KMS-11 (cell line): ENCODE data around the gene DLG1.

Experiments used
- H2AFZ ChIP-seq: fragments of 200-600 bp; sonication (generic); 2 replicates; pipeline ENCODE4 v1.6.1; 2016; ENCODE audit warnings: antibody characterized with exemption, mixed run types, low read depth
- H3K27ac ChIP-seq: fragments of 200-600 bp; sonication (generic); 2 replicates; pipeline ENCODE4 v1.6.1; 2016; ENCODE audit warnings: mild to moderate bottlenecking, mixed run types
- H3K27me3 ChIP-seq: fragments of 200-600 bp; sonication (generic); 2 replicates; pipeline ENCODE4 v1.6.1; 2017; ENCODE audit warnings: mild to moderate bottlenecking, low read depth, mixed run types, moderate library complexity; ENCODE audit not compliant: insufficient read depth
- H3K36me3 ChIP-seq: fragments of 200-600 bp; sonication (generic); 2 replicates; pipeline ENCODE4 v1.6.1; 2017; ENCODE audit warnings: mild to moderate bottlenecking, mixed run types; ENCODE audit not compliant: insufficient read depth
- H3K4me1 ChIP-seq: fragments of 200-600 bp; sonication (generic); 2 replicates; pipeline ENCODE4 v1.6.1; 2016; ENCODE audit warnings: mild to moderate bottlenecking, low read depth, mixed run types; ENCODE audit not compliant: poor library complexity, severe bottlenecking
- H3K4me2 ChIP-seq: fragments of 200-600 bp; sonication (generic); 2 replicates; pipeline ENCODE4 v1.7.0; 2016; ENCODE audit warnings: mild to moderate bottlenecking, mixed run types
- H3K4me3 ChIP-seq: fragments of 200-600 bp; sonication (generic); IDR thresholded peaks from 2 replicates; pipeline ENCODE4 v1.6.1; 2017; ENCODE audit warnings: low read depth, low read length, mixed read lengths; ENCODE audit not compliant: insufficient read depth
- H3K79me2 ChIP-seq: fragments of 200-600 bp; sonication (generic); 2 replicates; pipeline ENCODE4 v1.6.1; 2016; ENCODE audit warnings: low read depth, mixed run types; ENCODE audit not compliant: insufficient read depth
- H3K9ac ChIP-seq: fragments of 200-600 bp; sonication (generic); 2 replicates; pipeline ENCODE4 v1.6.1; 2016; ENCODE audit warnings: mild to moderate bottlenecking, mixed run types
- H4K20me1 ChIP-seq: fragments of 200-600 bp; sonication (generic); 2 replicates; pipeline ENCODE4 v1.6.1; 2016; ENCODE audit warnings: mild to moderate bottlenecking, mixed run types; ENCODE audit not compliant: insufficient read depth
- TF ChIP-seq, protein P1 (sequence below): fragments of 200-600 bp; sonication (generic); conservative IDR thresholded peaks from 2 replicates; pipeline ENCODE4 v1.6.1; 2017; ENCODE audit warnings: low read depth, mild to moderate bottlenecking, antibody characterized with exemption, low read length, moderate library complexity, mixed read lengths

Gene DLG1

DNA sequence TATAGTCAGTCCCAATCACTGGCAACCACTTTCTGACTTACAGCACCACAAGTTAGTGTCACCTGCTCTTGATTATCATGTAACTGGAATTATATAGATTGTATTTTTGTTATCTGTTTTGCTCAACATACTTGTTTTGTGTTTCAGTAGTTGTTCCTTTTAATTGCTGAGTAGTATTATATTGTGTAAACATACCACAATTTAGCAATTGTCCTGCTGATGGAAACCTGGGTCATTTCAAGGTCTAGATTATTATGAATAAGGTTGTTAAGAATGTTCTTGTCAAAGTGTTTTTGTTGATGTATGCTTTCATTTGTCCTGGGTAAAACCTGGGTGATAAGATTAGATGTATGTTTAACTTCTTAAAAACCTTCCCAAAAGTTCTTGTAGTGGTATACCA, 186.7 kb downstream of the DLG1 start:
- Histone ChIP-seq H3K9ac (no peak overlapping the region), H3K4me3 (no peak overlapping the region), H3K27me3 (no peaks in the 10 kb centered on the region), H3K27ac (no peak overlapping the region), H3K36me3 (0 out of 2 replicates have a peak, but pooled peaks cover 4% of the 10 kb centered on the region), H3K79me2 (no peaks in the 10 kb centered on the region), H2AFZ (no peak overlapping the region), H3K4me2 (no peak overlapping the region), H4K20me1 (no peaks in the 10 kb centered on the region), H3K4me1 (peaks cover 8% of the 10 kb centered on the region)
- TF ChIP-seq, protein P1, sequence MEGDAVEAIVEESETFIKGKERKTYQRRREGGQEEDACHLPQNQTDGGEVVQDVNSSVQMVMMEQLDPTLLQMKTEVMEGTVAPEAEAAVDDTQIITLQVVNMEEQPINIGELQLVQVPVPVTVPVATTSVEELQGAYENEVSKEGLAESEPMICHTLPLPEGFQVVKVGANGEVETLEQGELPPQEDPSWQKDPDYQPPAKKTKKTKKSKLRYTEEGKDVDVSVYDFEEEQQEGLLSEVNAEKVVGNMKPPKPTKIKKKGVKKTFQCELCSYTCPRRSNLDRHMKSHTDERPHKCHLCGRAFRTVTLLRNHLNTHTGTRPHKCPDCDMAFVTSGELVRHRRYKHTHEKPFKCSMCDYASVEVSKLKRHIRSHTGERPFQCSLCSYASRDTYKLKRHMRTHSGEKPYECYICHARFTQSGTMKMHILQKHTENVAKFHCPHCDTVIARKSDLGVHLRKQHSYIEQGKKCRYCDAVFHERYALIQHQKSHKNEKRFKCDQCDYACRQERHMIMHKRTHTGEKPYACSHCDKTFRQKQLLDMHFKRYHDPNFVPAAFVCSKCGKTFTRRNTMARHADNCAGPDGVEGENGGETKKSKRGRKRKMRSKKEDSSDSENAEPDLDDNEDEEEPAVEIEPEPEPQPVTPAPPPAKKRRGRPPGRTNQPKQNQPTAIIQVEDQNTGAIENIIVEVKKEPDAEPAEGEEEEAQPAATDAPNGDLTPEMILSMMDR, result no peak

DNA sequence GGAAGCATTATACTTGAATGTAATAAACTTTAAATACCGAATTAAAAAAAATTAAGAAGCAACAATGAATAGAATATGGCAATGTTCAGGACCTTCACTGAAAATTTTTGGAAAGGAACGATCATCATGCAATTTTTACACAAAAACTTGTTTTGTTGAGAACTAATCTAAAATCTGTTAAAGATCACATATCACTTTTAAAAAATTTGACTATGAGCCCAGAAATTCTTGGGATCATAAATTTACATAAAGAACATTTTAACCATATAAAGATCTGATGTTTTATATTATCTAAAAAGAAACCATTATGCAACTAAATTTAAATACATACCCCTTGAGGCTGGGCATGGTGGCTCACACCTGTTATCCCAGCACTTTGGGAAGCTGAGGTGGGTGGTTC, 192.6 kb downstream of the DLG1 start:
- Histone ChIP-seq H2AFZ (no peak overlapping the region), H3K4me1 (no peaks in the 10 kb centered on the region), H3K27ac (no peak overlapping the region), H4K20me1 (no peaks in the 10 kb centered on the region), H3K4me2 (no peak overlapping the region), H3K36me3 (no peaks in the 10 kb centered on the region), H3K4me3 (no peak overlapping the region), H3K27me3 (no peaks in the 10 kb centered on the region), H3K9ac (no peak overlapping the region), H3K79me2 (no peaks in the 10 kb centered on the region)
- TF ChIP-seq, protein P1, result no peak

DNA sequence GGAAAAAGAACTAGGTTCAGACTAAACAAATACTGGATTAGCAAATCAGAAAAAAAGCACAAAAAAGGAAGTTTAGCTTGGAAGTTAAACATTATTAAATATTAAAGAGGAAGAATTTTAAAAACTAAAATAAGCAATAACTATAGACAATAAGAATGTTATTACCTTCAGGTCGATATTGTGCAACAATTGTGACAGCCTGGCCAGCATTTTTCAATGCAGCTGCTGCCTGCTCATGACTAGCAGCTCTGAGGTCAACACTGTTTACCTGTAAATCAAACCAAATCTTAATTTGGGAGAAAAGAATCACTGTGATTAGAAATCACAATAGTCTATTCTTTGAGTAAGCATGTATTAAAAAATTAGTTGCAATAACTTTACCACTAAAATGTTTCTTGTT, 193.7 kb downstream of the DLG1 start:
- Histone ChIP-seq H3K79me2 (no peaks in the 10 kb centered on the region), H3K9ac (no peak overlapping the region), H3K4me3 (no peak overlapping the region), H2AFZ (no peak overlapping the region), H3K4me2 (no peak overlapping the region), H4K20me1 (no peaks in the 10 kb centered on the region), H3K27me3 (no peaks in the 10 kb centered on the region), H3K36me3 (no peaks in the 10 kb centered on the region), H3K4me1 (no peaks in the 10 kb centered on the region), H3K27ac (no peak overlapping the region)
- TF ChIP-seq, protein P1, result no peak

DNA sequence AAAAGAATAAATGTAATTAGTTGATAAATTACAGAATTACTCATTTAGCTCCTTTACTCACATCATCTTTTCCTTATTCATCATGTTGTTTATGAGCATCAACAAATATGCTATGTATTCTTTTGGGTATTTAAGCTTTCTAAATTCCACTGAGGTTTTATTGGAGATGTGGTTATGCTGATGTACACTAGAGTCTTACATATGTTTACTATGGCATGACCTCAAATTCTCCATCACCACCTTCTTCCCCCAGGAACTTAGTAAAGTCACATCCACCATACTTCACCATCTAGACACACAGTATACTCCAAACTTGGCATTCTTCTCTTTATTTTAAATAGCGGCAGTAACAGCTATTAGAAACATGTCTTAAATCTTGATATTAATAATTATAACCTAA, 194.6 kb downstream of the DLG1 start:
- TF ChIP-seq, protein P1, result no peak
- H3K4me1 ChIP-seq, result no peaks in the 10 kb centered on the region
- no peak overlapping the region for H3K9ac ChIP-seq
- no peak overlapping the region for H3K4me3 ChIP-seq
- H2AFZ ChIP-seq, result no peak overlapping the region
- no peaks in the 10 kb centered on the region for H3K79me2 ChIP-seq
- no peaks in the 10 kb centered on the region for H3K27me3 ChIP-seq
- H3K36me3 ChIP-seq, result no peaks in the 10 kb centered on the region
- no peak overlapping the region for H3K4me2 ChIP-seq
- H4K20me1 ChIP-seq, result no peaks in the 10 kb centered on the region
- H3K27ac ChIP-seq, result no peak overlapping the region

DNA sequence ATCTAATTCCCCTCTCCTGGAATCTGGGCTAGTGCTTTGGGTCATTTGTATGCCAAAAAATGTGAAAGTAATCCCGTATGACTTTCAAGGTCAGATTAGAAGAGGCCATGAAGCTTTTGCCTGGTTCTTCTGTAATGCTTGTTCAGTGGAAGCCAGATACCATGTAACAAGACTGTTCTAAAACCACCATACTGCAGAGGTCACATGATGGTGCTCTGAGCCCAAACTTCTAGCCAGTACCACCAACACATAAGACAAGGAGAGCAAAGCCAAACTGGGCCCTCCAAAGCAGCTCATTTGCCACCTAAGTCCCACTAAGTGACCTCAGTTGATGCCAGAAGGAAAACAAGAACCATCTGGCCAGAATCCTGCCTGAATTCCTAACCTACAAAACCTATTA, 204.5 kb downstream of the DLG1 start:
- TF ChIP-seq, protein P1, result no peak
- H3K27ac ChIP-seq, result no peak overlapping the region
- no peaks in the 10 kb centered on the region for H3K79me2 ChIP-seq
- H3K4me1 ChIP-seq, result no peaks in the 10 kb centered on the region
- no peak overlapping the region for H2AFZ ChIP-seq
- H3K27me3 ChIP-seq, result no peaks in the 10 kb centered on the region
- H3K4me3 ChIP-seq, result no peak overlapping the region
- H4K20me1 ChIP-seq, result no peaks in the 10 kb centered on the region
- no peaks in the 10 kb centered on the region for H3K36me3 ChIP-seq
- no peak overlapping the region for H3K9ac ChIP-seq
- no peak overlapping the region for H3K4me2 ChIP-seq
